Activated naive CD4-positive, alpha-beta T cell treated with anti-CD3 and anti-CD28 coated beads, Interleukin-2, amount 10 ng/mL, durations not matched to agents 5 hours and 36 hours (primary cell): ENCODE data around the gene CLUH. TPM values are rescaled to one million over a fixed set of nuclear protein-coding genes. Genes with fewer than 3 reads are reported as not detected.

ENCODE experiments used
- microRNA-seq: library from miRNA; unstranded; fragments of <30 nt; microRNA quantifications from one replicate; pipeline ENCODE4 v1.2.0, GENCODE V29; 2022; ENCODE audit warnings: borderline microRNAs expressed, borderline replicate concordance
- total RNA-seq, 2 experiments: library from RNA; stranded (reverse); gene quantifications; one replicate each; pipeline ENCODE4 v1.2.3, GENCODE V29; 2021

The CLUH gene, protein sequence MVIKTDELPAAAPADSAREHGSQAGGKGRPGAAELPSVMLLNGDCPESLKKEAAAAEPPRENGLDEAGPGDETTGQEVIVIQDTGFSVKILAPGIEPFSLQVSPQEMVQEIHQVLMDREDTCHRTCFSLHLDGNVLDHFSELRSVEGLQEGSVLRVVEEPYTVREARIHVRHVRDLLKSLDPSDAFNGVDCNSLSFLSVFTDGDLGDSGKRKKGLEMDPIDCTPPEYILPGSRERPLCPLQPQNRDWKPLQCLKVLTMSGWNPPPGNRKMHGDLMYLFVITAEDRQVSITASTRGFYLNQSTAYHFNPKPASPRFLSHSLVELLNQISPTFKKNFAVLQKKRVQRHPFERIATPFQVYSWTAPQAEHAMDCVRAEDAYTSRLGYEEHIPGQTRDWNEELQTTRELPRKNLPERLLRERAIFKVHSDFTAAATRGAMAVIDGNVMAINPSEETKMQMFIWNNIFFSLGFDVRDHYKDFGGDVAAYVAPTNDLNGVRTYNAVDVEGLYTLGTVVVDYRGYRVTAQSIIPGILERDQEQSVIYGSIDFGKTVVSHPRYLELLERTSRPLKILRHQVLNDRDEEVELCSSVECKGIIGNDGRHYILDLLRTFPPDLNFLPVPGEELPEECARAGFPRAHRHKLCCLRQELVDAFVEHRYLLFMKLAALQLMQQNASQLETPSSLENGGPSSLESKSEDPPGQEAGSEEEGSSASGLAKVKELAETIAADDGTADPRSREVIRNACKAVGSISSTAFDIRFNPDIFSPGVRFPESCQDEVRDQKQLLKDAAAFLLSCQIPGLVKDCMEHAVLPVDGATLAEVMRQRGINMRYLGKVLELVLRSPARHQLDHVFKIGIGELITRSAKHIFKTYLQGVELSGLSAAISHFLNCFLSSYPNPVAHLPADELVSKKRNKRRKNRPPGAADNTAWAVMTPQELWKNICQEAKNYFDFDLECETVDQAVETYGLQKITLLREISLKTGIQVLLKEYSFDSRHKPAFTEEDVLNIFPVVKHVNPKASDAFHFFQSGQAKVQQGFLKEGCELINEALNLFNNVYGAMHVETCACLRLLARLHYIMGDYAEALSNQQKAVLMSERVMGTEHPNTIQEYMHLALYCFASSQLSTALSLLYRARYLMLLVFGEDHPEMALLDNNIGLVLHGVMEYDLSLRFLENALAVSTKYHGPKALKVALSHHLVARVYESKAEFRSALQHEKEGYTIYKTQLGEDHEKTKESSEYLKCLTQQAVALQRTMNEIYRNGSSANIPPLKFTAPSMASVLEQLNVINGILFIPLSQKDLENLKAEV (N-terminal part only)
- 10 to 100 TPM; 37.2 to 43.4 TPM for total RNA-seq

DNA sequence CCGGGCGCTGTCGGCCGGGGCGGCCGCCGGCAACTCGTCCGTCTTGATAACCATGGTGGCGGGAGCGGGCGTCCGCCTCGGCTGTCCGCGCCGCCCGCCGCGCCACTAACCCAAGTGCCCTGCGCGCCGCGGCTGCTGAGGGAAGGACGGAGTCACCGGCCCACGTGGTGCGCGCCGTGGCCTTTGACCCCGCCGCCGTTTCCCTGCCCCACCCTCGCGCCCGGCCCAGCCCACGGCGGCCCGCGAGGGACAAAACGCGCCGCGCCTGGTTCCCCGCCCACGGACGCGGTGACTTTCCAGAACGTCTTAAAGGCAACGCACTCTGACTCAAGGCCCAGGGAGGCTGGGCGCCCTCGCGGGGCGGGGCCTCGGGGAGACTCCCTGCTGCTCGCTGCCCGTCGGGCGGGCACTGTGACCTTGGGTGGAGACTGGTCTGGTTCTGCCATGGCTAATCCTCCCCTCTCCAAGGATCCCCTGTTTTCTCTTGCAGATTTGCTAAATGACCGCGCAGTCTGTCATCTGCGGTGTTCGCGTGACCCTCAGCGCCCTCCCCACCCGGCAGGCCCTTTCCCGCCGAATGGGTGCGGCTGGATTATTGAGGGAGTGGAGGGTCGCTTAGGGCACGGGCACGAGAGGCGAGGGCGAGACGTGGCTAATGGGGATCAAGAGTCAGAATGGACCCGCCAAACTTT lies at the start of gene CLUH:
TSS of gene CLUH (minus strand) at position 157 of the 692 bp plus-strand sequence. CDS start at position 54, 103 bp downstream.

DNA sequence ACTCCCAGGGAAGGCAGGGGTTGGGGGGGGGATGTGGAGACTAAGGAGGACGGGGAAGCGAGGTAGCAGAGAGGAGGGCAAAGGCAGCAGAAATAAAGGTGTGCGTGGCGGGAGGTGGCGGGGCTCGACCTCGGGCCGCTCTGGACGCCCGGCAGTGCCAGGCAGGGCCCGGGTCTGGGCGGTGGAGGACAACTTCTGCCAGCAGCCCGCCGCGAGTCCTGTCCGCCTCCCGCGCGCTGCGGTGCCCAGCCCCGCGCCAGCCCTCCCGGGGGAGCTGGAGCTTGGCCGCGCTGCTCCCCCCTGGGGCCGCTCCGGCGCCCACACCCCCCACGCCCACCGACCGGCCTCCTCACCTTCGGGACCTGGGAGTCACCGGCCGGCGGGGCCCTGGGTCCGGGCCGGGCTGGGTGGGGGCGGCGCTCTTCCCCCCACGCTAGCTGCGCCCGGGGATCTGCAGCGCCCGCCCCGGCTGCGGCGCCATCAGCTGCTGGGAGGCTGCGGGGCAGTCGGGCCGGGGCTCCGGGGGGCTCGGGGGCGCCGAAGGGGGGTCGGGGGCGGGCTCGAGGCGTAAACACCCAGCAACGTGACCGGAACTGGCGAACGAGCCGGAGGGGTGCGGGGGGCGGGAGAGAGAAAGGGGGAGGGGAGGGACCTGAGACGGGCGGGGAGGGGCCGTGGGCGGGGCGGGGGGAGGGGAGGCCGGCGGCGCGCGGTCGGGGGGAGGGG lies 37.7 kb upstream of the CLUH start, which contains the start of gene CCDC92B:
TSS of gene CCDC92B (minus strand) at position 595 of the 726 bp plus-strand sequence. CDS start 14,507 bp downstream, outside the sequence.

Small RNA genes lying within 50 kb of the gene (microRNA-seq; reads per million reads assigned to microRNA genes)
- gene MIR1253 (not detected), gene MIR6776 (not detected)

Other genes with a start within 250 kb of the CLUH start
- 10 to 100 TPM; 24.5 to 24.7 TPM for gene METTL16, start 199.9 kb downstream of the CLUH start, total RNA-seq
- 100 to 1,000 TPM; 135 to 142 TPM for gene PAFAH1B1, start 118.1 kb downstream of the CLUH start, total RNA-seq
- under 1 TPM; 0.08 to 0.10 TPM for gene CCDC92B, start 37.9 kb upstream of the CLUH start, total RNA-seq
- 10 to 100 TPM; 22.8 to 24.9 TPM for gene RAP1GAP2, start 84.7 kb upstream of the CLUH start, total RNA-seq